HCT116 (cell line): ENCODE results near the gene TIMP4.

Source experiments
- POLR2A ChIP-seq: IDR thresholded peaks from 2 replicates; pipeline ENCODE4 v1.7.0; 2011; ENCODE audit warnings: borderline replicate concordance; ENCODE audit not compliant: insufficient read depth, insufficient read length; ENCODE audit errors: extremely low read depth
- ZNF274 ChIP-seq: fragments of 200-500 bp; sonication (Bioruptor generic); IDR thresholded peaks from 2 replicates; pipeline ENCODE4 v1.6.1; 2014; ENCODE audit warnings: mild to moderate bottlenecking, low read depth, low read length, inconsistent platforms
- TF ChIP-seq, protein P1 (sequence below), 3 experiments: fragments of 200-600 bp in 1 of 3; sonication (generic) in 1 of 3; IDR thresholded peaks in 2 of 3; conservative IDR thresholded peaks in 1 of 3; 2 replicates each; pipeline ENCODE4 v1.5.1; 2012 to 2017; ENCODE audit warnings: low read depth in 2 of 3, low read length in 2 of 3, antibody characterized with exemption in 1 of 3, borderline replicate concordance in 1 of 3, control low read depth in 1 of 3, mild to moderate bottlenecking in 1 of 3, mixed read lengths in 1 of 3, mixed run types in 1 of 3, moderate library complexity in 1 of 3; ENCODE audit not compliant: insufficient read depth in 1 of 3
- TF ChIP-seq, protein P2 (sequence below): IDR thresholded peaks from 2 replicates; pipeline ENCODE4 v1.6.1; 2012; ENCODE audit warnings: low read depth
- TF ChIP-seq, protein P3 (sequence below): IDR thresholded peaks from 2 replicates; pipeline ENCODE4 v1.6.1; 2012

DNA sequence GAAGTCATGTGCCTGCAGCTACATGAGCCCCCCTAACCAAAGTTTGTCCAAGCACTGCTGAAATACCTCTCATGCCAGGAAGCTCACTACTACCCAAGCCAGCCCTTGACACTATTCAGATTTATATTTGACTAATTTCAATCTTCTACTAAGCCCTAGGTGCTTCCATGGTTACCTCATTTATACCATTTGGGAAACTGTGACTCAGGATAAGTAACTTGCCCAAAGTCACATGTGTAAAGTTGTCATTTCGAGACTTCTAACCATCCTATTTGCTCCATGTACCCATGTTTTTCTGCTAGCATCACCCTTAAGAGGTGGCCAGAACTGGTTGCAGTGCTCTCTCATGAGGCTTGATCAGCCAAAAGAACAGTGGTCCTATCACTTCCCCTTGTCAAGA lies 20.7 kb upstream of the TIMP4 start:
- TF ChIP-seq, protein P1, sequence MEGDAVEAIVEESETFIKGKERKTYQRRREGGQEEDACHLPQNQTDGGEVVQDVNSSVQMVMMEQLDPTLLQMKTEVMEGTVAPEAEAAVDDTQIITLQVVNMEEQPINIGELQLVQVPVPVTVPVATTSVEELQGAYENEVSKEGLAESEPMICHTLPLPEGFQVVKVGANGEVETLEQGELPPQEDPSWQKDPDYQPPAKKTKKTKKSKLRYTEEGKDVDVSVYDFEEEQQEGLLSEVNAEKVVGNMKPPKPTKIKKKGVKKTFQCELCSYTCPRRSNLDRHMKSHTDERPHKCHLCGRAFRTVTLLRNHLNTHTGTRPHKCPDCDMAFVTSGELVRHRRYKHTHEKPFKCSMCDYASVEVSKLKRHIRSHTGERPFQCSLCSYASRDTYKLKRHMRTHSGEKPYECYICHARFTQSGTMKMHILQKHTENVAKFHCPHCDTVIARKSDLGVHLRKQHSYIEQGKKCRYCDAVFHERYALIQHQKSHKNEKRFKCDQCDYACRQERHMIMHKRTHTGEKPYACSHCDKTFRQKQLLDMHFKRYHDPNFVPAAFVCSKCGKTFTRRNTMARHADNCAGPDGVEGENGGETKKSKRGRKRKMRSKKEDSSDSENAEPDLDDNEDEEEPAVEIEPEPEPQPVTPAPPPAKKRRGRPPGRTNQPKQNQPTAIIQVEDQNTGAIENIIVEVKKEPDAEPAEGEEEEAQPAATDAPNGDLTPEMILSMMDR (IDR thresholded peaks at IDR 0.05 in 2 of 3, conservative IDR thresholded peaks at IDR 0.05 in 1 of 3; ENCODE audit: borderline replicate concordance in 1 of 3, insufficient read depth in 1 of 3, low read depth in 2 of 3, low read length in 2 of 3) = no peak
- TF ChIP-seq POLR2A = no peak
- TF ChIP-seq, protein P2, sequence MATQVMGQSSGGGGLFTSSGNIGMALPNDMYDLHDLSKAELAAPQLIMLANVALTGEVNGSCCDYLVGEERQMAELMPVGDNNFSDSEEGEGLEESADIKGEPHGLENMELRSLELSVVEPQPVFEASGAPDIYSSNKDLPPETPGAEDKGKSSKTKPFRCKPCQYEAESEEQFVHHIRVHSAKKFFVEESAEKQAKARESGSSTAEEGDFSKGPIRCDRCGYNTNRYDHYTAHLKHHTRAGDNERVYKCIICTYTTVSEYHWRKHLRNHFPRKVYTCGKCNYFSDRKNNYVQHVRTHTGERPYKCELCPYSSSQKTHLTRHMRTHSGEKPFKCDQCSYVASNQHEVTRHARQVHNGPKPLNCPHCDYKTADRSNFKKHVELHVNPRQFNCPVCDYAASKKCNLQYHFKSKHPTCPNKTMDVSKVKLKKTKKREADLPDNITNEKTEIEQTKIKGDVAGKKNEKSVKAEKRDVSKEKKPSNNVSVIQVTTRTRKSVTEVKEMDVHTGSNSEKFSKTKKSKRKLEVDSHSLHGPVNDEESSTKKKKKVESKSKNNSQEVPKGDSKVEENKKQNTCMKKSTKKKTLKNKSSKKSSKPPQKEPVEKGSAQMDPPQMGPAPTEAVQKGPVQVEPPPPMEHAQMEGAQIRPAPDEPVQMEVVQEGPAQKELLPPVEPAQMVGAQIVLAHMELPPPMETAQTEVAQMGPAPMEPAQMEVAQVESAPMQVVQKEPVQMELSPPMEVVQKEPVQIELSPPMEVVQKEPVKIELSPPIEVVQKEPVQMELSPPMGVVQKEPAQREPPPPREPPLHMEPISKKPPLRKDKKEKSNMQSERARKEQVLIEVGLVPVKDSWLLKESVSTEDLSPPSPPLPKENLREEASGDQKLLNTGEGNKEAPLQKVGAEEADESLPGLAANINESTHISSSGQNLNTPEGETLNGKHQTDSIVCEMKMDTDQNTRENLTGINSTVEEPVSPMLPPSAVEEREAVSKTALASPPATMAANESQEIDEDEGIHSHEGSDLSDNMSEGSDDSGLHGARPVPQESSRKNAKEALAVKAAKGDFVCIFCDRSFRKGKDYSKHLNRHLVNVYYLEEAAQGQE = no peak
- TF ChIP-seq, protein P3, sequence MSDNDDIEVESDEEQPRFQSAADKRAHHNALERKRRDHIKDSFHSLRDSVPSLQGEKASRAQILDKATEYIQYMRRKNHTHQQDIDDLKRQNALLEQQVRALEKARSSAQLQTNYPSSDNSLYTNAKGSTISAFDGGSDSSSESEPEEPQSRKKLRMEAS = no peak
- TF ChIP-seq ZNF274 = no peak
